ENCODE data around the gene SOBP. TPM values are rescaled to one million over a fixed set of nuclear protein-coding genes. Genes with fewer than 3 reads are reported as not detected.

SOBP gene
- total RNA-seq, 1 experiment from 2014 or later = 0.22 TPM

- TF ChIP-seq, protein P1, sequence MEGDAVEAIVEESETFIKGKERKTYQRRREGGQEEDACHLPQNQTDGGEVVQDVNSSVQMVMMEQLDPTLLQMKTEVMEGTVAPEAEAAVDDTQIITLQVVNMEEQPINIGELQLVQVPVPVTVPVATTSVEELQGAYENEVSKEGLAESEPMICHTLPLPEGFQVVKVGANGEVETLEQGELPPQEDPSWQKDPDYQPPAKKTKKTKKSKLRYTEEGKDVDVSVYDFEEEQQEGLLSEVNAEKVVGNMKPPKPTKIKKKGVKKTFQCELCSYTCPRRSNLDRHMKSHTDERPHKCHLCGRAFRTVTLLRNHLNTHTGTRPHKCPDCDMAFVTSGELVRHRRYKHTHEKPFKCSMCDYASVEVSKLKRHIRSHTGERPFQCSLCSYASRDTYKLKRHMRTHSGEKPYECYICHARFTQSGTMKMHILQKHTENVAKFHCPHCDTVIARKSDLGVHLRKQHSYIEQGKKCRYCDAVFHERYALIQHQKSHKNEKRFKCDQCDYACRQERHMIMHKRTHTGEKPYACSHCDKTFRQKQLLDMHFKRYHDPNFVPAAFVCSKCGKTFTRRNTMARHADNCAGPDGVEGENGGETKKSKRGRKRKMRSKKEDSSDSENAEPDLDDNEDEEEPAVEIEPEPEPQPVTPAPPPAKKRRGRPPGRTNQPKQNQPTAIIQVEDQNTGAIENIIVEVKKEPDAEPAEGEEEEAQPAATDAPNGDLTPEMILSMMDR (conservative IDR thresholded peaks at IDR 0.05) = no peak
- TF ChIP-seq EZH2 (IDR thresholded peaks at IDR 0.05; ENCODE audit: low read depth) = no peak
- no TSS peak for BruUV-seq (replicated peaks)
- ChIA-PET POLR2A (ENCODE audit: unreplicated experiment) (no interaction called here), CTCF (no interaction called here)
- Histone ChIP-seq H3F3A (ENCODE audit: insufficient read depth, low read depth) (peaks cover 6% of the 10 kb centered on the region), H4K20me1 (ENCODE audit: insufficient read depth) (no peaks in the 10 kb centered on the region), H3K27ac (no peak overlapping the region), H3K9me3 (ENCODE audit: insufficient read depth, low read depth) (no peaks in the 10 kb centered on the region), H3K4me1 (replicated peaks; ENCODE audit: insufficient read depth) (peaks cover 17% of the 10 kb centered on the region), H3K36me3 (ENCODE audit: low read depth) (no peaks in the 10 kb centered on the region), H2AFZ (no peak overlapping the region), H3K9me2 (ENCODE audit: insufficient read depth) (no peaks in the 10 kb centered on the region), H3K4me2 (peak overlapping the region; percentile 35), H3K4me3 (no peak overlapping the region), H3K79me2 (ENCODE audit: low read depth) (no peaks in the 10 kb centered on the region), H3K27me3 (ENCODE audit: insufficient read depth, low read depth) (no peaks in the 10 kb centered on the region)
- intact Hi-C loops (cut with micrococcal nuclease; ENCODE audit: unreplicated experiment) = no loop called here
- peak in 1 of 2 experiments; percentile 56 for DNase-seq
These were observed 164.0 kb downstream of the SOBP start for GRCh38 chr6:107653861-107654394.

- ChIA-PET CTCF (no interaction called here), POLR2A (ENCODE audit: unreplicated experiment) (no interaction called here)
- Histone ChIP-seq H3K79me2 (ENCODE audit: low read depth) (no peaks in the 10 kb centered on the region), H3K27ac (no peak overlapping the region), H3K9me3 (ENCODE audit: insufficient read depth, low read depth) (no peaks in the 10 kb centered on the region), H4K20me1 (ENCODE audit: insufficient read depth) (no peaks in the 10 kb centered on the region), H3F3A (ENCODE audit: insufficient read depth, low read depth) (peaks cover 12% of the 10 kb centered on the region), H3K4me2 (no peak overlapping the region), H2AFZ (no peak overlapping the region), H3K4me3 (no peak overlapping the region), H3K27me3 (ENCODE audit: insufficient read depth, low read depth) (no peaks in the 10 kb centered on the region), H3K4me1 (replicated peaks; ENCODE audit: insufficient read depth) (peaks cover 26% of the 10 kb centered on the region), H3K36me3 (ENCODE audit: low read depth) (no peaks in the 10 kb centered on the region), H3K9me2 (ENCODE audit: insufficient read depth) (no peaks in the 10 kb centered on the region)
- intact Hi-C loops (cut with micrococcal nuclease; ENCODE audit: unreplicated experiment) = loop anchor here (5.0 kb wide), 1 partner anchor 197 kb away; the partner anchor contains the start of gene PDSS2
- BruUV-seq (replicated peaks) = no TSS peak
- no peak for DNase-seq
- TF ChIP-seq, protein P1 (conservative IDR thresholded peaks at IDR 0.05) = no peak
- no peak for TF ChIP-seq EZH2 (IDR thresholded peaks at IDR 0.05; ENCODE audit: low read depth)
These were observed 164.8 kb downstream of the SOBP start for GRCh38 chr6:107654764-107655163.

DNA sequence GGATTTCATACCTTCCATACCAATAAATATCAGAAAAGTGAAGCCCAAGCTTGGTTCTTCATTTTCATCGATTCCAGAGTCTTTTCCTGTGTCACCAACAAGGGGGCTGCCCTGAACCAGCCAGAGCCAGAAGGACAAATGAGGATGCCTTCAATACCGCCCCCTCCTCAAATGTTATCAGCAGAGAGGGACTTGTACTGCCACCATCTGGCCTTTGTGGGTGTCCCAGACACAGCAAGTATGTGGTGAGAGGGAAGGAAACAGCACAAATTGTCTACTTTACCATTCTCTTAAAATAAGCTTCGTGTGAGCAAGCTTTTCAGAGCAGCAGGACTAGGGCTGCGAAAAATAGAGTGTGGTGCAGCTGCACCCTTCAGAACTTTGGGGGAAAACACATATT is 165.3 kb downstream of the SOBP start:
- Histone ChIP-seq H3K27ac (no peak overlapping the region), H2AFZ (no peak overlapping the region), H3K79me2 (ENCODE audit: low read depth) (no peaks in the 10 kb centered on the region), H3K36me3 (ENCODE audit: low read depth) (no peaks in the 10 kb centered on the region), H4K20me1 (ENCODE audit: insufficient read depth) (no peaks in the 10 kb centered on the region), H3K27me3 (ENCODE audit: insufficient read depth, low read depth) (no peaks in the 10 kb centered on the region), H3K9me3 (ENCODE audit: insufficient read depth, low read depth) (no peaks in the 10 kb centered on the region), H3K9me2 (ENCODE audit: insufficient read depth) (no peaks in the 10 kb centered on the region), H3K4me1 (replicated peaks; ENCODE audit: insufficient read depth) (peaks cover 27% of the 10 kb centered on the region), H3K4me2 (no peak overlapping the region), H3F3A (ENCODE audit: insufficient read depth, low read depth) (peaks cover 12% of the 10 kb centered on the region), H3K4me3 (no peak overlapping the region)
- intact Hi-C loops (cut with micrococcal nuclease; ENCODE audit: unreplicated experiment) = loop anchor here (5.0 kb wide), 1 partner anchor 198 kb away; the partner anchor contains the start of gene PDSS2
- POLR2A ChIA-PET (ENCODE audit: unreplicated experiment) = no interaction called here
- DNase-seq = no peak
- TF ChIP-seq EZH2 (IDR thresholded peaks at IDR 0.05; ENCODE audit: low read depth) = no peak
- TF ChIP-seq, protein P1 (conservative IDR thresholded peaks at IDR 0.05) = peak; percentile 46; the same call in 1 of the 2 replicates
- CTCF ChIA-PET = interaction anchor here (0.6 kb wide), 1 partner anchor 337 kb away, joined by 3 read pairs; no protein-coding TSS in a partner anchor
- BruUV-seq (replicated peaks) = no TSS peak

Measured in PC-9 (cell line).